IMR-90 (cell line): ENCODE results near the gene ARHGEF40. TPM values are rescaled to one million over a fixed set of nuclear protein-coding genes. Genes with fewer than 3 reads are reported as not detected.

Experiments used
- ATAC-seq: fragments of 200-7000 bp; cut with Tn5 transposase; 2 replicates; pipeline ENCODE4 v1.9.1; 2020; ENCODE audit warnings: low read depth, mild to moderate bottlenecking, moderate library complexity
- BruUV-seq: library from RNA; stranded (reverse); fragments of 400-500 nt; replicated peaks from 2 replicates; lab custom pipeline; 2021; lab: Mats Ljungman, UMichigan
- CTCF ChIA-PET: fragments of 300-600 bp; formaldehyde crosslinking; extraction: SDS; loops from one replicate; lab custom pipeline; 2021; ENCODE audit warnings: antibody characterized with exemption; lab: Yijun Ruan, JAX
- POLR2A ChIA-PET: fragments of 300-600 bp; sonication (Branson Sonifier 250); formaldehyde crosslinking; loops from one replicate; lab custom pipeline; 2022; ENCODE audit warnings: antibody characterized with exemption; ENCODE audit not compliant: unreplicated experiment; lab: Charles Lee
- DNase-seq: peaks from one replicate; pipeline ENCODE4 v3.0.0; 2013
- H2AFZ ChIP-seq: replicated peaks from 2 replicates; pipeline ENCODE3; 2013; ENCODE audit warnings: low read length, mild to moderate bottlenecking; ENCODE audit not compliant: poor library complexity
- H2AK5ac ChIP-seq: 2 replicates; pipeline ENCODE4 v1.6.1; 2013; ENCODE audit warnings: low read depth, low read length, inconsistent platforms
- H2AK9ac ChIP-seq: replicated peaks from 2 replicates; pipeline ENCODE3; 2013; ENCODE audit warnings: mild to moderate bottlenecking, low read depth, low read length, moderate library complexity; ENCODE audit not compliant: poor library complexity
- H2BK120ac ChIP-seq: 2 replicates; pipeline ENCODE4 v1.6.1; 2013; ENCODE audit warnings: low read depth, low read length, inconsistent platforms
- H2BK15ac ChIP-seq: 3 replicates; pipeline ENCODE4 v1.6.1; 2013; ENCODE audit warnings: low read depth, low read length, inconsistent platforms
- H2BK20ac ChIP-seq: 2 replicates; pipeline ENCODE4 v1.6.1; 2013; ENCODE audit warnings: low read depth, mild to moderate bottlenecking, inconsistent platforms, low read length, moderate library complexity
- H2BK5ac ChIP-seq: 2 replicates; pipeline ENCODE4 v1.6.1; 2013; ENCODE audit warnings: mild to moderate bottlenecking, low read depth, low read length, inconsistent platforms; ENCODE audit not compliant: poor library complexity, severe bottlenecking
- H3K14ac ChIP-seq: replicated peaks from 2 replicates; pipeline ENCODE4 v1.6.1; 2013; ENCODE audit warnings: low read depth, low read length, inconsistent platforms
- H3K18ac ChIP-seq: 2 replicates; pipeline ENCODE4 v1.6.1; 2013; ENCODE audit warnings: low read depth, low read length, control low read depth
- H3K23ac ChIP-seq: 2 replicates; pipeline ENCODE4 v1.6.1; 2013; ENCODE audit warnings: low read depth, low read length, inconsistent platforms
- H3K27ac ChIP-seq: 2 replicates; pipeline ENCODE4 v1.5.1; 2013; ENCODE audit warnings: mild to moderate bottlenecking, control low read depth, low read length; ENCODE audit not compliant: insufficient read depth
- H3K27me3 ChIP-seq: 2 replicates; pipeline ENCODE4 v1.6.1; 2013; ENCODE audit warnings: low read length; ENCODE audit not compliant: control insufficient read depth, insufficient read depth
- H3K36me3 ChIP-seq: 2 replicates; pipeline ENCODE4 v1.6.1; 2013; ENCODE audit warnings: low read length, mixed read lengths; ENCODE audit not compliant: control insufficient read depth, insufficient read depth
- H3K4ac ChIP-seq: 2 replicates; pipeline ENCODE4 v1.6.1; 2013; ENCODE audit warnings: low read depth, low read length, inconsistent platforms
- H3K4me1 ChIP-seq: 2 replicates; pipeline ENCODE4 v1.6.1; 2013; ENCODE audit warnings: low read length, mixed read lengths; ENCODE audit not compliant: control insufficient read depth, insufficient read depth
- H3K4me2 ChIP-seq: 2 replicates; pipeline ENCODE4 v1.6.1; 2013; ENCODE audit warnings: low read depth, mild to moderate bottlenecking, control low read depth, low read length, moderate library complexity
- H3K4me3 ChIP-seq: 2 replicates; pipeline ENCODE4 v1.5.1; 2013; ENCODE audit warnings: low read depth, mild to moderate bottlenecking, control low read depth, low read length, moderate library complexity; ENCODE audit not compliant: insufficient read depth
- H3K56ac ChIP-seq: 2 replicates; pipeline ENCODE4 v1.6.1; 2013; ENCODE audit warnings: low read length, inconsistent platforms; ENCODE audit not compliant: insufficient read depth; ENCODE audit errors: extremely low read depth
- H3K79me1 ChIP-seq, 2 experiments: 2 replicates each; pipeline ENCODE4 v1.6.1; 2013; ENCODE audit warnings: low read length in 2 of 2, inconsistent platforms in 1 of 2, low read depth in 1 of 2
- H3K9ac ChIP-seq: 2 replicates; pipeline ENCODE4 v1.6.1; 2013; ENCODE audit warnings: low read depth, low read length, control low read depth
- H3K9me1 ChIP-seq: 2 replicates; pipeline ENCODE4 v1.6.1; 2013; ENCODE audit warnings: low read length, inconsistent platforms; ENCODE audit not compliant: insufficient read depth
- H3K9me3 ChIP-seq: 2 replicates; pipeline ENCODE4 v1.6.1; 2013; ENCODE audit warnings: low read length; ENCODE audit not compliant: control insufficient read depth, insufficient read depth
- H4K20me1 ChIP-seq: 2 replicates; pipeline ENCODE4 v1.6.1; 2013; ENCODE audit warnings: low read length, inconsistent platforms; ENCODE audit not compliant: insufficient read depth
- H4K5ac ChIP-seq: 2 replicates; pipeline ENCODE4 v1.6.1; 2013; ENCODE audit warnings: mild to moderate bottlenecking, low read depth, low read length, control low read depth
- H4K8ac ChIP-seq, 2 experiments: 2 replicates each; pipeline ENCODE4 v1.6.1; 2013; ENCODE audit warnings: low read depth in 2 of 2, low read length in 2 of 2, control low read depth in 1 of 2, inconsistent platforms in 1 of 2
- H4K91ac ChIP-seq: 2 replicates; pipeline ENCODE4 v1.6.1; 2013; ENCODE audit warnings: low read depth, low read length, inconsistent platforms; ENCODE audit not compliant: insufficient read depth
- BHLHE40 ChIP-seq: fragments of 150-350 bp; IDR thresholded peaks from 2 replicates; pipeline ENCODE4 v1.6.1; 2016; ENCODE audit warnings: mild to moderate bottlenecking, low read depth, low read length
- CEBPB ChIP-seq: IDR thresholded peaks from 2 replicates; pipeline ENCODE4 v1.6.1; 2012; ENCODE audit warnings: low read depth, low read length, improper control_type of control experiment
- CHD1 ChIP-seq: IDR thresholded peaks from 2 replicates; pipeline ENCODE4 v1.6.1; 2012; ENCODE audit warnings: low read depth, low read length, improper control_type of control experiment
- CTCF ChIP-seq: conservative IDR thresholded peaks from 2 replicates; pipeline ENCODE4 v1.5.1; 2012; ENCODE audit warnings: mild to moderate bottlenecking, low read depth, low read length, improper control_type of control experiment
- ELK1 ChIP-seq: fragments of 150-350 bp; IDR thresholded peaks from 2 replicates; pipeline ENCODE4 v1.6.1; 2016; ENCODE audit warnings: low read depth, mild to moderate bottlenecking, low read length, moderate library complexity, borderline replicate concordance
- MAFK ChIP-seq: IDR thresholded peaks from 2 replicates; pipeline ENCODE4 v1.6.1; 2012; ENCODE audit warnings: low read depth, low read length, improper control_type of control experiment
- MAZ ChIP-seq: IDR thresholded peaks from 2 replicates; pipeline ENCODE4 v1.6.1; 2012; ENCODE audit warnings: low read depth, mild to moderate bottlenecking, low read length, improper control_type of control experiment, moderate library complexity, borderline replicate concordance
- MXI1 ChIP-seq: IDR thresholded peaks from 2 replicates; pipeline ENCODE4 v1.6.1; 2012; ENCODE audit warnings: low read depth, mild to moderate bottlenecking, low read length, moderate library complexity, borderline replicate concordance
- NFE2L2 ChIP-seq: fragments of 150-350 bp; IDR thresholded peaks from 2 replicates; pipeline ENCODE4 v1.6.1; 2016; ENCODE audit warnings: low read depth, mild to moderate bottlenecking, low read length
- POLR2A ChIP-seq: IDR thresholded peaks from 2 replicates; pipeline ENCODE4 v1.6.1; 2012; ENCODE audit warnings: mild to moderate bottlenecking, low read depth, low read length
- RAD21 ChIP-seq: IDR thresholded peaks from 2 replicates; pipeline ENCODE4 v1.6.1; 2012; ENCODE audit warnings: low read length, improper control_type of control experiment
- RFX5 ChIP-seq: IDR thresholded peaks from 2 replicates; pipeline ENCODE4 v1.8.0; 2012; ENCODE audit warnings: low read depth, mild to moderate bottlenecking, low read length, moderate library complexity
- SMC3 ChIP-seq: fragments of 150-350 bp; IDR thresholded peaks from 2 replicates; pipeline ENCODE4 v1.6.1; 2016; ENCODE audit warnings: low read depth, mild to moderate bottlenecking, antibody characterized with exemption, low read length, moderate library complexity
- USF2 ChIP-seq: fragments of 150-350 bp; IDR thresholded peaks from 2 replicates; pipeline ENCODE4 v1.6.1; 2017; ENCODE audit warnings: mild to moderate bottlenecking, antibody characterized with exemption, low read length, low read depth
- WGBS, 2 experiments: methylation state at CpG; one replicate each; pipeline versions ENCODE4 v1.1.5 to v1.1.7; 2013; ENCODE audit warnings: missing lambda C conversion rate in 2 of 2; ENCODE audit not compliant: insufficient read length in 1 of 2; ENCODE audit errors: extremely low coverage in 2 of 2; 5-methylcytosine and 5-hydroxymethylcytosine counted together
- dilution Hi-C: fragments of 300-500 bp; cut with HindIII; formaldehyde crosslinking; loops from one replicate; pipeline ENCODE4 v1.14.3; 2018; ENCODE audit warnings: low sequenced_read_pairs; ENCODE audit not compliant: unreplicated experiment
- in situ Hi-C: fragments of 300-500 bp; cut with MboI; formaldehyde crosslinking; loops from 3 replicates; pipeline ENCODE4 v1.14.3; 2019; ENCODE audit warnings: low sequenced_read_pairs, inconsistent platforms, mixed read lengths
- intact Hi-C: fragments of 100-400 bp; cut with micrococcal nuclease; formaldehyde crosslinking; loops from 2 replicates; pipeline ENCODE4 v1.10.0; 2022
- polyA plus RNA-seq, 3 experiments: library from polyadenylated mRNA; depleted of rRNA; stranded (reverse); fragments of >200 nt; gene quantifications; 2 replicates each; pipeline ENCODE4 v1.2.3, GENCODE V29; 2012; ENCODE audit warnings: low replicate concordance in 1 of 3
- total RNA-seq: library from RNA; depleted of rRNA; stranded (reverse); fragments of >200 nt; gene quantifications from 2 replicates; pipeline ENCODE4 v1.2.3, GENCODE V29; 2012

ARHGEF40 gene
- total and polyA plus RNA-seq, 2 of the 4 experiments (the other 2 are of a cell fraction), result 18.1 to 58.4 TPM

- ATAC-seq (peak; percentile 16; the same call in 1 of the 2 replicates), DNase-seq (peak; percentile 68)
- ChIA-PET CTCF (interaction anchor here (0.6 to 4.2 kb wide), 5 partner anchors 14 to 99 kb away, joined by 3 to 44 read pairs (median 4); no protein-coding TSS in a partner anchor), POLR2A (no interaction called here)
- peaks cover 4% of the 10 kb centered on the region for H3K4me1 ChIP-seq
- no peak overlapping the region for H3K14ac ChIP-seq
- no peak overlapping the region for H2BK120ac ChIP-seq
- no peak overlapping the region for H2AK9ac ChIP-seq
- H4K8ac ChIP-seq, result peak overlapping the region; percentile 7 to 52; a peak in 2 of 4 replicates
- no peaks in the 10 kb centered on the region for H4K20me1 ChIP-seq
- H3K18ac ChIP-seq, result no peak overlapping the region
- no peak overlapping the region for H2BK5ac ChIP-seq
- in situ Hi-C loops (no loop called here), dilution Hi-C loops (no loop called here), intact Hi-C loops (loop anchor here (5.0 kb wide), 1 partner anchor 409 kb away; no protein-coding TSS in a partner anchor)
- no peak overlapping the region for H4K91ac ChIP-seq
- H3K9ac ChIP-seq, result 0 out of 2 replicates have a peak overlapping the region, but pooled peaks have one; percentile 2
- WGBS, 2 experiments, result 17% methylated on average over 3 of the region's 11 CpGs; no CpG with 5 or more reads in 1 of the 2 experiments
- no peaks in the 10 kb centered on the region for H3K36me3 ChIP-seq
- H3K56ac ChIP-seq, result no peak overlapping the region
- H2BK15ac ChIP-seq, result no peak overlapping the region
- H3K9me3 ChIP-seq, result no peaks in the 10 kb centered on the region
- H3K23ac ChIP-seq, result no peak overlapping the region
- H2AFZ ChIP-seq, result peak overlapping the region; percentile 73
- H3K4me3 ChIP-seq, result no peak overlapping the region
- H3K27me3 ChIP-seq, result no peaks in the 10 kb centered on the region
- no TSS peak for BruUV-seq
- H3K79me1 ChIP-seq, result no peaks in the 10 kb centered on the region
- H3K9me1 ChIP-seq, result no peaks in the 10 kb centered on the region; the same call in 1 of the 2 replicates
- peak overlapping the region; percentile 29 for H3K4ac ChIP-seq
- H2AK5ac ChIP-seq, result no peak overlapping the region
- peak overlapping the region; percentile 14; the same call in 1 of the 2 replicates for H3K4me2 ChIP-seq
- no peak overlapping the region for H2BK20ac ChIP-seq
- no peak overlapping the region; the same call in 1 of the 2 replicates for H4K5ac ChIP-seq
- H3K27ac ChIP-seq, result peak overlapping the region; percentile 8; the same call in 1 of the 2 replicates
- TF ChIP-seq RFX5, result no peak
- TF ChIP-seq USF2, result no peak
- no peak for TF ChIP-seq BHLHE40
- peak; percentile 68 for TF ChIP-seq SMC3
- no peak for TF ChIP-seq NFE2L2
- no peak for TF ChIP-seq MAZ
- peak; percentile 88 for TF ChIP-seq CTCF
- TF ChIP-seq ELK1, result no peak
- no peak for TF ChIP-seq CEBPB
- TF ChIP-seq MXI1, result no peak
- peak; percentile 74 for TF ChIP-seq RAD21
- TF ChIP-seq MAFK, result peak; percentile 89
- TF ChIP-seq CHD1, result no peak
- no peak for TF ChIP-seq POLR2A
Measured at GRCh38 chr14:21106498-21107282, 36.6 kb downstream of the ARHGEF40 start.
